PC-9 (cell line): ENCODE results near the gene DGKE.

Source experiments
- EZH2 ChIP-seq: fragments of 200-600 bp; sonication (generic); IDR thresholded peaks from 2 replicates; pipeline ENCODE4 v1.8.0; 2017; ENCODE audit warnings: antibody characterized with exemption, low read depth
- TF ChIP-seq, protein P1 (sequence below): fragments of 200-600 bp; sonication (generic); conservative IDR thresholded peaks from 2 replicates; pipeline ENCODE4 v1.6.1; 2017; ENCODE audit warnings: mixed run types, antibody characterized with exemption, mild to moderate bottlenecking, moderate library complexity

DNA sequence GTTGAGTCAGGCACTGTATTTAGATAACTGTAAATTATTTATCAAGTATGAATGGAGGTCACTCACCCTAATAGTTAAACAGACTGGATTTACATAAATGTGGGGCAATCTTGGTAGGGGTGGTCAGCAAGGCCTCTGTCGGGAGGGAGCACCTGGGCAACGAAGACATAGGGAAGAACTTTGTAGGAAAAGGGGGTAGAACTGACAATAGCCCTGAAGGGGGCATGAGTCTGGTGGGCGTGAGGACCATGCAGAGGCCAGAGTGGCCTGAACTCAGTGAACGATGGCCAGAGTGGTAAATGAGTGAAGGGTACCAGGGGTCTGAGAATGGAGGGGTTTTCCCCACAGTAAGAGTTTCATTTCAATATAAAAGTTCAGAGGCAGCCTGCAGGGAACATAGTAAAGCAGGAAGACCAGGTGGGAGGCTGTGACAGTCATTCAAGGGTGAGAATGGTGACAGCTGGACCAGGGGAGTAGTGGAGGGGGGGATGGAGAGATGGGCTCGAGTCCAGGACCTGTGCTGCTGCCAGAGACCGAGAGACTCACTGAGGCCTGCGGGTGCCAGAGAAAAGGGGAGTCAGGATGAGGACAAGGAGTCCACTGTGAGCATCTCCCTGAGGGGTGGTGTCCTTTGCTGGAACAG lies 3.1 kb upstream of the DGKE start:
- TF ChIP-seq, protein P1, sequence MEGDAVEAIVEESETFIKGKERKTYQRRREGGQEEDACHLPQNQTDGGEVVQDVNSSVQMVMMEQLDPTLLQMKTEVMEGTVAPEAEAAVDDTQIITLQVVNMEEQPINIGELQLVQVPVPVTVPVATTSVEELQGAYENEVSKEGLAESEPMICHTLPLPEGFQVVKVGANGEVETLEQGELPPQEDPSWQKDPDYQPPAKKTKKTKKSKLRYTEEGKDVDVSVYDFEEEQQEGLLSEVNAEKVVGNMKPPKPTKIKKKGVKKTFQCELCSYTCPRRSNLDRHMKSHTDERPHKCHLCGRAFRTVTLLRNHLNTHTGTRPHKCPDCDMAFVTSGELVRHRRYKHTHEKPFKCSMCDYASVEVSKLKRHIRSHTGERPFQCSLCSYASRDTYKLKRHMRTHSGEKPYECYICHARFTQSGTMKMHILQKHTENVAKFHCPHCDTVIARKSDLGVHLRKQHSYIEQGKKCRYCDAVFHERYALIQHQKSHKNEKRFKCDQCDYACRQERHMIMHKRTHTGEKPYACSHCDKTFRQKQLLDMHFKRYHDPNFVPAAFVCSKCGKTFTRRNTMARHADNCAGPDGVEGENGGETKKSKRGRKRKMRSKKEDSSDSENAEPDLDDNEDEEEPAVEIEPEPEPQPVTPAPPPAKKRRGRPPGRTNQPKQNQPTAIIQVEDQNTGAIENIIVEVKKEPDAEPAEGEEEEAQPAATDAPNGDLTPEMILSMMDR = no peak
- TF ChIP-seq EZH2 = no peak
